ENCODE results near the gene AR.

Gene AR

DNA sequence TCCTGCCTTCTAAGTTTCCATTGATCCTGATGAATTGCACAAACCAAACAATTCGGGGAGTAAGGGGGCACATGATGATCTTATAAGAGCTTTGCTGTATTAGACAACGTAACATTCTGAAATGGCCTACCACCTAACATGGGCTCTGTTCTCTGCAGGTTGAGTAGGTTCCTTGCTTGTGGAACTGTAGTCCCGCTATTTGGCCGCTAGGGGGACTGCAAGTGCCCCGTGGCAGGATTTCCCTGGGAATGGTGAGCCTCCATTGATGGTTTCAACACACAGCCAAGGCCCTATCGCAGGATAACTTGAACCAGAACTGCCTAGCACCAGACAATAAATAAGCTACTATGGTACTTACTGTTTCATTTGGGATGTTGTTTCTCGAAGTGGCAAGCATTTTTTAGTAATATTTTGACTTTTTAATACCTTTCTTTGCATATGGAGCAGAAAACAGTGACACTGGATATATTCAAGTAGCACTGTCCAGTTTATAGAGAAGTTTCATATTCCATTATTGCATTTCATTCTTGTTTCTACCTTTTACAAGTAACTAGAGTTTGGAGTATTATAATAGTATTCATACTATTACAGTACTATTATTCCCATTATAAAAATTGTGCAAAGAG is 11.9 kb downstream of the AR start:
- Histone ChIP-seq H3K36me3 (ENCODE audit: insufficient read depth, low read length) (no peaks in the 10 kb centered on the region), H3K9ac (ENCODE audit: low read depth, low read length, poor library complexity, severe bottlenecking) (no peak overlapping the region), H3K9me2 (replicated peaks; ENCODE audit: low read depth, low read length) (no peaks in the 10 kb centered on the region), H2AFZ (ENCODE audit: low read length) (no peak overlapping the region), H3K4me2 (ENCODE audit: low read depth, low read length, poor library complexity, severe bottlenecking) (no peak overlapping the region), H3F3A (ENCODE audit: low read depth) (no peaks in the 10 kb centered on the region), H3K27me3 (ENCODE audit: insufficient read depth, low read length, poor library complexity, severe bottlenecking) (no peaks in the 10 kb centered on the region), H4K20me1 (ENCODE audit: insufficient read depth, low read length, poor library complexity, severe bottlenecking) (no peaks in the 10 kb centered on the region), H3K79me2 (ENCODE audit: insufficient read depth, low read length) (no peaks in the 10 kb centered on the region), H3K4me3 (ENCODE audit: low read length, poor library complexity, severe bottlenecking) (no peak overlapping the region), H3K9me3 (ENCODE audit: insufficient read depth, low read depth, low read length) (no peaks in the 10 kb centered on the region), H3K4me1 (ENCODE audit: insufficient read depth, low read length, poor library complexity, severe bottlenecking) (no peaks in the 10 kb centered on the region)
- TF ChIP-seq EZH2phosphoT487 (IDR thresholded peaks at IDR 0.05; ENCODE audit: borderline replicate concordance): no peak
- TF ChIP-seq, protein P1, sequence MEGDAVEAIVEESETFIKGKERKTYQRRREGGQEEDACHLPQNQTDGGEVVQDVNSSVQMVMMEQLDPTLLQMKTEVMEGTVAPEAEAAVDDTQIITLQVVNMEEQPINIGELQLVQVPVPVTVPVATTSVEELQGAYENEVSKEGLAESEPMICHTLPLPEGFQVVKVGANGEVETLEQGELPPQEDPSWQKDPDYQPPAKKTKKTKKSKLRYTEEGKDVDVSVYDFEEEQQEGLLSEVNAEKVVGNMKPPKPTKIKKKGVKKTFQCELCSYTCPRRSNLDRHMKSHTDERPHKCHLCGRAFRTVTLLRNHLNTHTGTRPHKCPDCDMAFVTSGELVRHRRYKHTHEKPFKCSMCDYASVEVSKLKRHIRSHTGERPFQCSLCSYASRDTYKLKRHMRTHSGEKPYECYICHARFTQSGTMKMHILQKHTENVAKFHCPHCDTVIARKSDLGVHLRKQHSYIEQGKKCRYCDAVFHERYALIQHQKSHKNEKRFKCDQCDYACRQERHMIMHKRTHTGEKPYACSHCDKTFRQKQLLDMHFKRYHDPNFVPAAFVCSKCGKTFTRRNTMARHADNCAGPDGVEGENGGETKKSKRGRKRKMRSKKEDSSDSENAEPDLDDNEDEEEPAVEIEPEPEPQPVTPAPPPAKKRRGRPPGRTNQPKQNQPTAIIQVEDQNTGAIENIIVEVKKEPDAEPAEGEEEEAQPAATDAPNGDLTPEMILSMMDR (conservative IDR thresholded peaks at IDR 0.05; ENCODE audit: low read length): peak; percentile 69

DNA sequence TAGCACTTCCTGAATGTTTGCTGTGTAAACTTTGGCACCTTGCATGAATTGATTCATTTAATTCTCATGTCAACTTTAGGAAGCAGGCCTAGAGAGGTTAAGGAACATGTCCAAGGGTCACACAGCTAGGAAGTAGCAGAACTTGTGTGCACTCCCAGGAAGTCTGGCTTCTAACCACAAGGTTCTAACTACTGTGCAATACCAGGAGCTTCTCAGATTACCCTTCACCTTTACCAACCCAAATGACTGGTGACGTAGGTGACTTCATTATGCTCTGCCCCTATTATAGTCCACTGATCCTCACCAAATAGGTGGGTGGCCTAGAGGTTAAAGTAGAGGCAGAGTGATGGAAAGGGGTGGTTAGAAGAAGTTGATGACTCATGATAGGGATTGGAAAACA is 14.4 kb downstream of the AR start:
- Histone ChIP-seq H4K20me1 (ENCODE audit: insufficient read depth, low read length, poor library complexity, severe bottlenecking) (no peaks in the 10 kb centered on the region), H3K4me2 (ENCODE audit: low read depth, low read length, poor library complexity, severe bottlenecking) (no peak overlapping the region), H2AFZ (ENCODE audit: low read length) (no peak overlapping the region), H3K79me2 (ENCODE audit: insufficient read depth, low read length) (no peaks in the 10 kb centered on the region), H3K9ac (ENCODE audit: low read depth, low read length, poor library complexity, severe bottlenecking) (no peak overlapping the region), H3K4me3 (ENCODE audit: low read length, poor library complexity, severe bottlenecking) (no peak overlapping the region), H3K4me1 (ENCODE audit: insufficient read depth, low read length, poor library complexity, severe bottlenecking) (no peaks in the 10 kb centered on the region), H3K9me3 (ENCODE audit: insufficient read depth, low read depth, low read length) (no peaks in the 10 kb centered on the region), H3F3A (ENCODE audit: low read depth) (no peaks in the 10 kb centered on the region), H3K27me3 (ENCODE audit: insufficient read depth, low read length, poor library complexity, severe bottlenecking) (no peaks in the 10 kb centered on the region), H3K9me2 (replicated peaks; ENCODE audit: low read depth, low read length) (no peaks in the 10 kb centered on the region), H3K36me3 (ENCODE audit: insufficient read depth, low read length) (no peaks in the 10 kb centered on the region)
- TF ChIP-seq EZH2phosphoT487 (IDR thresholded peaks at IDR 0.05; ENCODE audit: borderline replicate concordance): no peak
- TF ChIP-seq, protein P1 (conservative IDR thresholded peaks at IDR 0.05; ENCODE audit: low read length): no peak

DNA sequence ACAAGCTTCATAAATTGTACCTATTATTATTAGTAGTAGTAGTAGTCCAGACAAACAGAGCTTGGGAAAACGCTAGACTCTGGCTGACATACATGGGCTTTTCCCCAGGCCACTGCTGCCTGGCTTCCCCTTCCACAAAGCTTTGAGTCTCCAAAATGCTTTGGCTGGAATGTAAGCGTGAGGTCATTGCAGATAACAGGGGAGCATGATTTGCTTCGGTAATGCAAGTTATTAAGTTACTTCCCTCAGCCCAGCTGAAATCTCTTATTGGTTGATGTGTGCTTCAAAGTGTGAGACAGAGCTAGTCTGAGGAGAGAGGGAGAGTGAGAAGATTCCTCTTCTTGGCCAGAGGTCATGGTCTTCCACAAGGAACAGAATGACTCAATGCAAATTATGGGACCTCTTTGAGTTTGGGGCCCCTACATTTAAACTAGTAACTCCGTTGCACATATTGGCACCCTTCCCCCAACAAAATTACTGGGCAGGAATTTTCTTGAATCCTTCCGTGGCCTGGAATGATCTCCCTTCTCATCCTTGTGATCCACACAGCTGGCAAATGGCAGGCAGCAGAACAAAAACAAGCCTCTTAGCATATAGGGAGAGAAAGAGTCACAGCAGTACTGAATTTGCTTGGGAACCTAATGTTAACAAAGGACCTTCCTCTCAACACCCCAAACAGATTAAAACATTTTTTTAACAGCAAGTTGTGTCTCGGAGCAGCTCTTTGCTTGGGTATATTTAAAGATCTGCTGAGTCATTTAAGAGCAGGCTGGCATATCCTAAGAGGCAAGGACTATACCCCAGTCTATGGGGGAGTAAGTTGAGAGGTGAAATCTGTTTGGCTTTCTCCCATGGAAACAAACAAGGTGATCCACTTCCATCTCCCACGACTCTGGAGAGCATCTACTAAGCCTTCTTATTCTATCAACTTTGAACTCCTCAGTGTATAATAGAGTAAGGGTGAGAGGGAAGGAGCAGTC is 19.9 kb downstream of the AR start:
- no peak overlapping the region for H2AFZ ChIP-seq (ENCODE audit: low read length)
- H3K9me3 ChIP-seq (ENCODE audit: insufficient read depth, low read depth, low read length): no peaks in the 10 kb centered on the region
- no peaks in the 10 kb centered on the region for H3K27me3 ChIP-seq (ENCODE audit: insufficient read depth, low read length, poor library complexity, severe bottlenecking)
- H3K9ac ChIP-seq (ENCODE audit: low read depth, low read length, poor library complexity, severe bottlenecking): no peak overlapping the region
- no peaks in the 10 kb centered on the region for H3F3A ChIP-seq (ENCODE audit: low read depth)
- no peaks in the 10 kb centered on the region for H3K4me1 ChIP-seq (ENCODE audit: insufficient read depth, low read length, poor library complexity, severe bottlenecking)
- H3K9me2 ChIP-seq (replicated peaks; ENCODE audit: low read depth, low read length): no peaks in the 10 kb centered on the region
- H4K20me1 ChIP-seq (ENCODE audit: insufficient read depth, low read length, poor library complexity, severe bottlenecking): no peaks in the 10 kb centered on the region
- TF ChIP-seq, protein P1 (conservative IDR thresholded peaks at IDR 0.05; ENCODE audit: low read length): no peak
- no peak for TF ChIP-seq EZH2phosphoT487 (IDR thresholded peaks at IDR 0.05; ENCODE audit: borderline replicate concordance)
- H3K4me2 ChIP-seq (ENCODE audit: low read depth, low read length, poor library complexity, severe bottlenecking): no peak overlapping the region
- no peaks in the 10 kb centered on the region for H3K36me3 ChIP-seq (ENCODE audit: insufficient read depth, low read length)
- no peak overlapping the region for H3K4me3 ChIP-seq (ENCODE audit: low read length, poor library complexity, severe bottlenecking)
- no peaks in the 10 kb centered on the region for H3K79me2 ChIP-seq (ENCODE audit: insufficient read depth, low read length)

Data from Loucy (cell line).